ENCODE data around the gene SNUPN. TPM values are rescaled to one million over a fixed set of nuclear protein-coding genes. Genes with fewer than 3 reads are reported as not detected.

Gene SNUPN
- polyA plus RNA-seq, 3 donors from 2014 or later = 21.2 to 46.0 (median 31.5) TPM

Other genes starting within 250 kb of the SNUPN start
- gene SIN3A, start 174.0 kb downstream of the SNUPN start, polyA plus RNA-seq = 10 to 100 TPM in 2 of 3 donors, 1 to 10 TPM in 1; 8.6 to 21.2 (median 10.3) TPM
- 10 to 100 TPM; 22.6 to 34.6 (median 31.2) TPM for gene PTPN9, start 46.4 kb downstream of the SNUPN start, polyA plus RNA-seq
- gene IMP3, start 14.5 kb upstream of the SNUPN start, polyA plus RNA-seq = 100 to 1,000 TPM; 193 to 238 (median 221) TPM
- 1 to 10 TPM in 1 of 3 donors, under 1 TPM in 2; 0.43 to 1.3 (median 0.51) TPM for gene SNX33, start 22.2 kb upstream of the SNUPN start, polyA plus RNA-seq
- gene CSPG4, start 87.1 kb upstream of the SNUPN start, polyA plus RNA-seq = under 1 TPM in 2 of 3 donors, not detected in 1; 0.12 to 0.18 TPM
- gene UBE2Q2, start 217.7 kb upstream of the SNUPN start, polyA plus RNA-seq = 10 to 100 TPM; 38.9 to 55.7 (median 52.1) TPM